Testis (tissue), 3 donors: Measurements from ENCODE around the gene CLCN4. TPM values are rescaled to one million over a fixed set of nuclear protein-coding genes. Genes with fewer than 3 reads are reported as not detected.

ENCODE experiments used
- DNase-seq: peaks from one replicate; pipeline ENCODE4 v3.0.0-alpha.2; 2019
- H3K27ac ChIP-seq, 2 donors: fragments of 200-600 bp; sonication (generic); one replicate each; pipeline ENCODE4 v1.5.1; 2019
- H3K27me3 ChIP-seq: fragments of 200-600 bp; sonication (generic); one replicate; pipeline ENCODE4 v1.5.1; 2019
- H3K36me3 ChIP-seq: fragments of 200-600 bp; sonication (generic); one replicate; pipeline ENCODE4 v1.5.1; 2017; ENCODE audit warnings: low read depth; ENCODE audit errors: missing control alignments
- H3K4me1 ChIP-seq: fragments of 200-600 bp; sonication (generic); one replicate; pipeline ENCODE4 v1.5.1; 2019
- H3K4me3 ChIP-seq, 2 donors: fragments of 200-600 bp; sonication (generic); one replicate each; pipeline ENCODE4 v1.5.1; 2017 to 2019
- H3K9me3 ChIP-seq: fragments of 200-600 bp; sonication (generic); one replicate; pipeline ENCODE4 v1.5.1; 2017
- CTCF ChIP-seq, 3 experiments: fragments of 450-650 bp in 2 of 3; fragments of 200-600 bp in 1 of 3; sonication (generic) in 1 of 3; IDR thresholded peaks; one replicate each; pipeline ENCODE4 v1.5.1; 2016 to 2019; ENCODE audit warnings: antibody characterized with exemption in 3 of 3, mild to moderate bottlenecking in 2 of 3, moderate library complexity in 1 of 3
- POLR2A ChIP-seq: fragments of 450-650 bp; IDR thresholded peaks from one replicate; pipeline ENCODE4 v1.6.1; 2017; ENCODE audit warnings: antibody characterized with exemption, mild to moderate bottlenecking, moderate library complexity
- WGBS, 2 donors: methylation state at CpG; one replicate each; pipeline ENCODE4 v1.1.5; 2018; 5-methylcytosine and 5-hydroxymethylcytosine counted together
- intact Hi-C: fragments of 100-400 bp; cut with DNase I; formaldehyde crosslinking; loops from one replicate; pipeline ENCODE4 v1.15.1; 2023; ENCODE audit warnings: low total_unique reads
- polyA plus RNA-seq: library from polyadenylated mRNA; stranded (reverse); fragments of 350-450 nt; fragmentation: Illumina TruSeq; extraction: RNeasy Lipid Tissue Mini Kit (QIAGEN cat#74804); gene quantifications from one replicate; pipeline ENCODE4 v1.2.3, GENCODE V29; 2014; ENCODE audit warnings: low read depth, low replicate concordance; ENCODE audit not compliant: insufficient read depth
- total RNA-seq, 2 donors: library from RNA; depleted of rRNA; stranded (reverse); fragments of >200 nt; gene quantifications; one replicate each; pipeline ENCODE4 v1.2.3, GENCODE V29; 2016

CLCN4 gene
- total and polyA plus RNA-seq, 3 donors from 2014 or later, result 5.1 to 11.6 (median 5.4) TPM

- peak; percentile 26 for DNase-seq
- Histone ChIP-seq H3K9me3 (no peaks in the 10 kb centered on the region), H3K27me3 (no peaks in the 10 kb centered on the region), H3K4me1 (no peaks in the 10 kb centered on the region), H3K36me3 (no peaks in the 10 kb centered on the region), H3K4me3 (no peak overlapping the region), H3K27ac (no peak overlapping the region)
- TF ChIP-seq CTCF (IDR thresholded peaks at IDR 0.05), result no peak
- no peak for TF ChIP-seq POLR2A
- 23 to 39% methylated on average over 7 of the region's 7 CpGs for WGBS, 2 donors
- intact Hi-C loops, result no loop called here
Measured at GRCh38 chrX:10159145-10159468, 2.3 kb downstream of the CLCN4 start.

- Histone ChIP-seq H3K36me3 (no peaks in the 10 kb centered on the region), H3K9me3 (no peaks in the 10 kb centered on the region), H3K4me1 (no peaks in the 10 kb centered on the region), H3K27ac (no peak overlapping the region), H3K4me3 (no peak overlapping the region), H3K27me3 (no peaks in the 10 kb centered on the region)
- WGBS, 2 donors, result 82 to 85% methylated on average over 9 of the region's 9 CpGs
- no peak for TF ChIP-seq POLR2A
- TF ChIP-seq CTCF (IDR thresholded peaks at IDR 0.05), result no peak
- intact Hi-C loops, result no loop called here
- DNase-seq, result no peak
Measured at GRCh38 chrX:10160211-10160610, 3.4 kb downstream of the CLCN4 start.

DNA sequence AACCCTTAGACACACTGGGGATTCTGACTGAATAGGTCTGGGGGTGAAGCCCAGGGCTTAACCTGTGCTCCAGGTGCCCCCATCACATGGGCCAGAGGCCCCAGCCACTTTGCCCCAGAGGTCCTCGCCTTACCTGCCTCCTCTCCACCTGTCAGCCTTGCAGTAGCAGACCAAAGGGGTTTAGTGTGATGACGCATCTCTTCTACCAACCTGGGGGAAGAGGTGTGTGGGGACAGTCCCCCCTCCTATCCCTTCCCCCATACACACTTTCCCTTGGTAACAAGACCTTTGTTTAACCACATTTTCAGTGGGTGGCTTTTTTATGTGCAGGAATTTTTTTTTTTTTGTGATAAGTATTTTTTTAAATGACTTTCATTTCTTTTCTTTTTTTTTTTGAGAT, 6.3 kb downstream of the CLCN4 start:
- H3K4me1 ChIP-seq, result no peaks in the 10 kb centered on the region
- no peaks in the 10 kb centered on the region for H3K27me3 ChIP-seq
- TF ChIP-seq CTCF (IDR thresholded peaks at IDR 0.05) (no peak), POLR2A (no peak)
- H3K36me3 ChIP-seq, result no peaks in the 10 kb centered on the region
- no peak for DNase-seq
- H3K27ac ChIP-seq, result no peak overlapping the region
- intact Hi-C loops, result no loop called here
- 93 to 100% methylated on average over 1 to 2 of the region's 2 CpGs for WGBS, 2 donors
- no peaks in the 10 kb centered on the region for H3K9me3 ChIP-seq
- no peak overlapping the region for H3K4me3 ChIP-seq

DNA sequence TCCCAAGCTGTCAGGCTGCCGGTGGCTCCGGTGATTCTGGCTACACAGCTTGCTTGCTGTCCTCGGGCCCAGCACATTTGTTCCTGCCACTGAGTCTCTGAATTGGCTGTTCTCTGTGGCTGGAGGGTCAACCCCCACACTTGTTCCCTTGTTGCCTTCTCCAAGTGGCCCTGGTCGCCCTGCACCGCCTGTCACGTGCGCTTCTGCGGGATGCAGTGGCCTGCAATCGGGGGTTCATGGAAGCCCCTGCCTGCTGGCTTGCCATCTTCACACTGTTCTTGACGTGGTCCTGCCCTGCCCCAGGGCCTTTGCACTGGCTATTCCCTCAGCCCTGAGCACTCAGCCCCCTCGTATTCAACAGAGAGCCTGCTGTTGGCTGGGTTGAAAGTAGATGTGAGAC, 8.1 kb downstream of the CLCN4 start:
- no peak overlapping the region for H3K4me3 ChIP-seq
- TF ChIP-seq POLR2A, result no peak
- no peak for TF ChIP-seq CTCF (IDR thresholded peaks at IDR 0.05)
- WGBS, 2 donors, result 80 to 98% methylated on average over 1 to 11 of the region's 11 CpGs
- H3K36me3 ChIP-seq, result no peaks in the 10 kb centered on the region
- H3K4me1 ChIP-seq, result no peaks in the 10 kb centered on the region
- intact Hi-C loops, result no loop called here
- no peaks in the 10 kb centered on the region for H3K9me3 ChIP-seq
- DNase-seq, result no peak
- H3K27ac ChIP-seq, result no peak overlapping the region
- no peaks in the 10 kb centered on the region for H3K27me3 ChIP-seq

DNA sequence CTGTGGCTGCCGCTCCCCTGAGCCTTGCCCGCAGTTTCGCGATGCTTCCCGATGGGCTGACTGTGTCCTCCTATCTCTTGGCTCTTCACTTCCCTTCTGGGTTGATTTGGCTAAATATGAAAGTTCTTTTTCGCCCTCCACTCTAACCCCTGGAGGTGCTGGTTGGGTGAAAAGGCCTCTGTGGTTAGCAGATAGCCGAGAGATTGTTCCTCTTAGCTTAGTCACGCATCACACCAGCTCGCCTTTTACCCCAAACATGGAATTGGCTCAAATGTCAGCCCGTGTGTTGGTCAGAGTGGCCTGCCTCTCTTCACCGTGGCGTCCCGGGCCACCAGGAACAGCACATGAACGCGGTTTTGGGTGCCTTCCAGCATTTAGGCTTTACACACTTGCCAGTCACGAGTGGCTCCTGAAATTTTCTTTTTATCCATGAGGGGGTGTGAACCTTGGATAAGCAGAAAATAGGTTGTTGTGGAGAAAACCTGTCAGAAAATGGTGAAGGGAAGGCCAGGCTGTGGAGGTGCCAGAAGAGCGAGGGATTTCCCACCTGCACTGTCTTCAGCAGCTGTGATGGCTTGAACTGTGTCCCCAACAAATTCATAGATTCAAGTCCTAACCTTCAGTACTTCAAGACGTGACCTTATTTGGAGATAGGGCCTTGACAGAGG, 8.9 kb downstream of the CLCN4 start:
- TF ChIP-seq POLR2A, result no peak
- no peak for TF ChIP-seq CTCF (IDR thresholded peaks at IDR 0.05)
- no peak overlapping the region for H3K4me3 ChIP-seq
- no peaks in the 10 kb centered on the region for H3K27me3 ChIP-seq
- no peak for DNase-seq
- 88 to 92% methylated on average over 11 to 18 of the region's 18 CpGs for WGBS, 2 donors
- H3K9me3 ChIP-seq, result no peaks in the 10 kb centered on the region
- intact Hi-C loops, result no loop called here
- no peaks in the 10 kb centered on the region for H3K4me1 ChIP-seq
- H3K36me3 ChIP-seq, result no peaks in the 10 kb centered on the region
- H3K27ac ChIP-seq, result no peak overlapping the region
